ENCODE measurements around the gene HSD17B11.
"Not testable (repeated sequence)": the region's sequence is repeated elsewhere in the genome, so short reads cannot be mapped to it uniquely, and the experiment has no call there.

- TF ChIP-seq POLR2A (IDR thresholded peaks at IDR 0.05; ENCODE audit: low read length); GATA1 (IDR thresholded peaks at IDR 0.05; ENCODE audit: low read depth, low read length): not testable (repeated sequence)
Measured at GRCh38 chr4:87395851-87396250, 4.9 kb upstream of the HSD17B11 start.

Measured in erythroblast (primary cell).